ENCODE measurements around the gene MAGEB17.

- TF ChIP-seq POLR2A (IDR thresholded peaks at IDR 0.05) = no peak
- TF ChIP-seq, protein P1, sequence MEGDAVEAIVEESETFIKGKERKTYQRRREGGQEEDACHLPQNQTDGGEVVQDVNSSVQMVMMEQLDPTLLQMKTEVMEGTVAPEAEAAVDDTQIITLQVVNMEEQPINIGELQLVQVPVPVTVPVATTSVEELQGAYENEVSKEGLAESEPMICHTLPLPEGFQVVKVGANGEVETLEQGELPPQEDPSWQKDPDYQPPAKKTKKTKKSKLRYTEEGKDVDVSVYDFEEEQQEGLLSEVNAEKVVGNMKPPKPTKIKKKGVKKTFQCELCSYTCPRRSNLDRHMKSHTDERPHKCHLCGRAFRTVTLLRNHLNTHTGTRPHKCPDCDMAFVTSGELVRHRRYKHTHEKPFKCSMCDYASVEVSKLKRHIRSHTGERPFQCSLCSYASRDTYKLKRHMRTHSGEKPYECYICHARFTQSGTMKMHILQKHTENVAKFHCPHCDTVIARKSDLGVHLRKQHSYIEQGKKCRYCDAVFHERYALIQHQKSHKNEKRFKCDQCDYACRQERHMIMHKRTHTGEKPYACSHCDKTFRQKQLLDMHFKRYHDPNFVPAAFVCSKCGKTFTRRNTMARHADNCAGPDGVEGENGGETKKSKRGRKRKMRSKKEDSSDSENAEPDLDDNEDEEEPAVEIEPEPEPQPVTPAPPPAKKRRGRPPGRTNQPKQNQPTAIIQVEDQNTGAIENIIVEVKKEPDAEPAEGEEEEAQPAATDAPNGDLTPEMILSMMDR (IDR thresholded peaks at IDR 0.05) = no peak
- no peak for TF ChIP-seq EP300 (IDR thresholded peaks at IDR 0.05)
- no peak for TF ChIP-seq POLR2AphosphoS5 (IDR thresholded peaks at IDR 0.05)
Measured at GRCh38 chrX:16143968-16144367, 23.3 kb upstream of the MAGEB17 start.
